GM13977 (cell line): Measurements from ENCODE around the gene PKD2.

Source experiments
- DNase-seq: peaks from one replicate; pipeline ENCODE4 v3.0.0; 2012; ENCODE audit warnings: low spot score
- in situ Hi-C: fragments of 300-500 bp; cut with MboI; formaldehyde crosslinking; loops from one replicate; pipeline ENCODE4 v1.12.0; 2022; ENCODE audit warnings: low sequenced_read_pairs, low pct_unique_long_range_greater_than_20kb, mixed read lengths, inconsistent platforms; ENCODE audit not compliant: unreplicated experiment
- TF ChIP-seq, protein P1 (sequence below): IDR thresholded peaks from 2 replicates; pipeline ENCODE4 v1.5.1; 2012; ENCODE audit warnings: mild to moderate bottlenecking, control low read depth; ENCODE audit not compliant: insufficient read depth; ENCODE audit errors: extremely low read depth, missing control alignments

Gene PKD2

DNA sequence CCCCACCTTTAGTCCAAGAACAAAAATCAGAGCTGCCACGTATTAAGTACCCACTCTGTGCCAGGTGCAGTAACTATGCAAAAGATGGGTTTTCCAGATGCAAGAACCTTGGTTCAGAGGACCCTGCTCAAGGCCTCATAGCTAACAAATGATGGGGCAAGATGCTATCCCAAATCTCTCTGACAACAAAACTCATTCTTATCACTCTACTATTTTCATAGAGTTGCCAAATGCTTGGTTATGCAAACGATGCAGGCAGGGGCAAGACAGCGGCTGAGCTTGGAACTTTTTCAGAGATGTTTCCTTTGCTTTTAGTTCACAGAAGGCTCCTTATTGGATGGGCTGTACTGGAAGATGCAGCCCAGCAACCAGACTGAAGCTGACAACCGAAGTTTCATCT is 30.5 kb downstream of the PKD2 start:
- in situ Hi-C loops = loop anchor here (10.0 to 25.0 kb wide), 2 partner anchors 177 to 474 kb away; partner anchors contain the start of gene PYURF
- TF ChIP-seq, protein P1, sequence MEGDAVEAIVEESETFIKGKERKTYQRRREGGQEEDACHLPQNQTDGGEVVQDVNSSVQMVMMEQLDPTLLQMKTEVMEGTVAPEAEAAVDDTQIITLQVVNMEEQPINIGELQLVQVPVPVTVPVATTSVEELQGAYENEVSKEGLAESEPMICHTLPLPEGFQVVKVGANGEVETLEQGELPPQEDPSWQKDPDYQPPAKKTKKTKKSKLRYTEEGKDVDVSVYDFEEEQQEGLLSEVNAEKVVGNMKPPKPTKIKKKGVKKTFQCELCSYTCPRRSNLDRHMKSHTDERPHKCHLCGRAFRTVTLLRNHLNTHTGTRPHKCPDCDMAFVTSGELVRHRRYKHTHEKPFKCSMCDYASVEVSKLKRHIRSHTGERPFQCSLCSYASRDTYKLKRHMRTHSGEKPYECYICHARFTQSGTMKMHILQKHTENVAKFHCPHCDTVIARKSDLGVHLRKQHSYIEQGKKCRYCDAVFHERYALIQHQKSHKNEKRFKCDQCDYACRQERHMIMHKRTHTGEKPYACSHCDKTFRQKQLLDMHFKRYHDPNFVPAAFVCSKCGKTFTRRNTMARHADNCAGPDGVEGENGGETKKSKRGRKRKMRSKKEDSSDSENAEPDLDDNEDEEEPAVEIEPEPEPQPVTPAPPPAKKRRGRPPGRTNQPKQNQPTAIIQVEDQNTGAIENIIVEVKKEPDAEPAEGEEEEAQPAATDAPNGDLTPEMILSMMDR = no peak

DNA sequence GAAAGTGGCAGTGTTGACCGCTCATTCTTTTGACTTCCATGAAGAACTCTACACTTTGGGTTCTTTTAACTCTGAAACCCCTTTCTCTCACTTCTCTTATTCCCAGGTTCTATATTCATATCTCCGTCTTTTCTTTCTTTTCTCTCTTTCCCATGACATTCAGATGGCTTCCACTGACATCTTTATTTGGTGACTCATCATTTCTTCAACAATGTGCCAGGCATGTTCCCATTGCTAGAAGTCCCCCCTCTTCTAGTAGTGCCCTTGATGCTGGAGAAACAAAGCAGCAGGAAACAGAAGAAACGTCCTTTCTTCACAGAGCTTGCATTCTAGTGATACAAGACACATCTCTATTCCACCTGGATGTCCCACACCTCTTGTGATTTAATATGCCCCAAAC is 33.3 kb downstream of the PKD2 start:
- DNase-seq = no peak
- in situ Hi-C loops = loop anchor here (25.0 kb wide), 1 partner anchor 472 kb away; the partner anchor contains the start of gene PYURF

More for the DNA sequence above, 30.5 kb downstream of the PKD2 start:
- DNase-seq = no peak

DNA sequence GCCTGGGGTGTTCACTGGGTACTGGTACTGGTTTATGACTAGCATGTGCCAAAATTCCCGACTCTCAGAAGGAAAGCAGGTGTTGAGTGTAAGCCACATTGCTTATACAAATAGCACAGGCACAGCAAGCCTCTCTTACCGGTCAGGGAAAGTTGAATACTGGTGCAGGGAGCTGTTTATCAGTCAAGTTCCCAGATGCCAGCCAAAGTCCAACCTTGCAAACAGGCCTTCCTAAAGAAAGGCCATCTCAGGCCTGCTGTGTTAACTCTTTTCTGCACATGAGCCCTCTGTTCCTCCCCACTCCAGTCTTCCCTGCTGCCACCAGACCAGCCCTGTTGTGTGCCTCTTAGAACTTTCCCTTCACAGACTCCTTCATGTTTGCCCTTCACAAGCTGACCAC is 34.2 kb downstream of the PKD2 start:
- in situ Hi-C loops = loop anchor here (25.0 kb wide), 1 partner anchor 471 kb away; the partner anchor contains the start of gene PYURF
- no peak for DNase-seq
- TF ChIP-seq, protein P1 = no peak

More for the DNA sequence above, 33.3 kb downstream of the PKD2 start:
- TF ChIP-seq, protein P1 = no peak

- TF ChIP-seq, protein P1 = no peak
- no peak for DNase-seq
- in situ Hi-C loops = loop anchor here (25.0 kb wide), 1 partner anchor 469 kb away; the partner anchor contains the start of gene PYURF
These were observed 35.6 kb downstream of the PKD2 start for GRCh38 chr4:88043001-88043400.

DNA sequence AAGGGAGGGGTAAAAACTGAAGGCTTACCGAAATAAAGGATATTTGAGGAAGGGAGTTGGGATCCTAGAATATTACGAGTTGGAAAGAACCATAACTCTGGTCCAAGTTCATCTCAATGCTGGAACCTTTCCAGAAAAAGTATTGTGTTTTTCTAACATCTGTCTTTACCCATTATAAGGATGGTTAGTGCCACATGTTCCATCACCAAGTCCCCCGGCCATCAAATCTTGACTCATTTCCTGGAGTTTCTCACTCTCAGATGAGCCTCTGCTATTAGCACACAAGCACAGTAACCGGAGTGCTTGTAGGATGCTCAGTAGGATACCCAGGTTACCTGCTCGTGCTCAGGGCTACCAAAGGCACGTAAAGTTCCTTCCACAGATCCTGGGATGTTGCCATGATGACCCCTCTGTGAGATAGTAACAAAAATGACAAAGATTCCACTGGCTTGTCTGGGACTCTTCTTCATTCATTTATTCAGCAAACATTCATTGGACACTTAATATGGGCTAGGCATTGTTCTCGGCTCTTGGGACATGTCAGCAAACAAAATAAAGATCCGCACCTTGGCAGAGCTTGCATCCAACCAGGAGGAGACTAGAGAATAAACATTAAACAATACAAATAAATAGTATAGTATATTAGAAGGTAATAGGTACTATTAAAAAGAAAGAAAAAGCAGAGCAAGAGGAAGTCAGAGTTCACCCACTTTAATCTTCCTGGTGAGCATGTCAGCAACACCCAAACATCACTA is 36.3 kb downstream of the PKD2 start:
- no peak for DNase-seq
- in situ Hi-C loops = loop anchor here (25.0 kb wide), 1 partner anchor 469 kb away; the partner anchor contains the start of gene PYURF
- TF ChIP-seq, protein P1 = no peak

DNA sequence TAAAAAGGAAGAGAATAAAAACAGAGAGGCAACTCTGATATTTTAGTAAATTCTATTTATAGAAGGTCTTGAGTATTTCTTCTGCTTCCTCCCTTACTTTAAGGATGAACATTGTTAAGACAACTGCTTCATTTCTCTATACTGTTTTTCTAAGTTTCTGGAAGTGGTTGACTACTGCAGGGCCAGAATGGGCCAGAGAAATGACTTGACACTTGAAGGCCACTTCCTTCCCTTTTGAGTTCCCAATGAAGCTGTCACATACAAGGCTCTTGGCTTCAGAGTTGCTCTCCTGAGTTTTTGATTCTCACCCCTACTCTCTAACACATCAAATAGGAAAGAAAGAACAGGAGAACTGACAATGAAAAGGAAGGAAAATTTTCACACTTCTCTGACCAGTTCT is 37.6 kb downstream of the PKD2 start:
- in situ Hi-C loops = loop anchor here (25.0 kb wide), 1 partner anchor 467 kb away; the partner anchor contains the start of gene PYURF
- DNase-seq = no peak
- TF ChIP-seq, protein P1 = no peak
